NCI-H2107 treated with DMSO at 0.1 percent for 48 hours (cell line): ENCODE results near the gene AGAP1.
A peak's percentile ranks its signal among the peaks of the same experiment; 100 is the strongest.
"Not testable (repeated sequence)": the region's sequence is repeated elsewhere in the genome, so short reads cannot be mapped to it uniquely, and the experiment has no call there.

ENCODE experiments used
- DNase-seq: peaks from one replicate; lab custom pipeline; 2025; ENCODE audit not compliant: unreplicated experiment; lab: John Stamatoyannopoulos, UW

Gene AGAP1

DNA sequence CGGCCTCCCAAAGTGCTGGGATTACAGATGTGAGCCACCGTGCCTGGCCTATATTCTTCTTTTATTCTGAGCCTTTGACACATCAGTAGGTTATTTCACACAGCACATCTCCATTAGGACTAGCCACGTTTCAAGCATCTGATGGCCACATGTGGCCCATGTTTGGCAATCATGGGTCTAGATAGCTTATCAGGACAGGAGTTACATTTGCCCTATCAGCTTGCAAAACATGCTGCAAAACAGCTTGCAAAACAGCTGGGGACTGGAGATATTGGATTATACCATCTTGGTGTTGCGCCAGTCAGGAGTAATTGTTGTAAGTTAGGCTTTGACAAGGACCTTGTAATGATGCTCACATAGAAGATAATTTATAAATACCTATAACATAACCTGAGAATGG lies 579.4 kb downstream of the AGAP1 start:
- no peak for DNase-seq

DNA sequence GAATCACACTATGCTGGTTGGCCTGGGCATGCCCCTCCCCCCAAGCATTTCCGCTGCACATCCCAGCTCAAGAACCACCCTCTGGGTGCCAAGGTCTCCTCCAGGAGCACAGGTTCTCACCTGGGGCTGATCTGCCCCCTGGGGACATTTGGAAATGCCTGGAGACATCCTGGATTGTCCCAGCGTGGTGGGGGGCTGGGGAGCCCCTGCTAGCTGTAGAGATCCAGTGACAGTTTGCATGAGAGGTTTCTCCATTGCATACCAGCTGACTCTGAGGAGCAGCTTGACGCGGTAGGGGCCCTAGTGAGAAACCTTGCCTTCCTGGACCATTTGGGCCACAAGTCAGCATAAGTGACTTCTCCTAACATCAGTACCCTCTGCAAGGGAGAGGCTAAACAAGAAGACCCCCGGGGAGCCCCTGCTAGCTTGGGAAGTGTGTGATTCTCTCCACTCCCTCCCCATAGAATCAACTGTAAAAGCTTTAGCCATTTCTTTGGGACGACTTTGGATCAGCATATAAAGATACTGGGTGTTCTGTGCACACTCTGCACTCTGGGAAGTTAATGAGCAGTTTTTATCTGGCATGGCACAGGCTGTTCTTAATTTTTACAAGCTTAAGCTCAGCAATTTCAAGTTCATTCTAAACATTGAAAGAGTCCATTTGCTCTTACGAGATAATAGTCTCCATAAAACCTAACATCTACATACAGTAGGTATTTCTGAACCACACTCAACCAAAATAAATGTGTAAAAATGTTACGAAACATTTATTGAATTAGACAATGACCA lies 580.2 kb downstream of the AGAP1 start:
- no peak for DNase-seq

DNA sequence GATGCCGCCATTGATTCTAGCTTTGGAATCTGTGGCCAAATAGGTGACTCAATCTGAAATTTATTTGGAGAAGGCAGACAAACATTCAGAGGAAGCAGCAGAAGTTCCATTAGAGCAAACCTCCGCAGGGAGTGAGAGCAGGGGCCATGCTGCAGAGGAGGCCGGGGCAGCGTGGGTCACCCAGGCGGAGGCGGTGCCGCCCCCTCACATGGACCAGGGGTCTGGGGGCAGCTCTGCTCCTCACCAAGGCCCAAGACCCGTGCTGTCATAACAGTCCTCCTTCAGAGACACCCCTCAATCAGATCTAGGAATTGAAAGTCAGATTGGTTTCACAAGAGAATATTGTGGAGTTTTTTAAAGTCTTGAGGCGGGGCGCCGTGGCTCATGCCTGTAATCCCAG lies 582.0 kb downstream of the AGAP1 start:
- DNase-seq = no peak

DNA sequence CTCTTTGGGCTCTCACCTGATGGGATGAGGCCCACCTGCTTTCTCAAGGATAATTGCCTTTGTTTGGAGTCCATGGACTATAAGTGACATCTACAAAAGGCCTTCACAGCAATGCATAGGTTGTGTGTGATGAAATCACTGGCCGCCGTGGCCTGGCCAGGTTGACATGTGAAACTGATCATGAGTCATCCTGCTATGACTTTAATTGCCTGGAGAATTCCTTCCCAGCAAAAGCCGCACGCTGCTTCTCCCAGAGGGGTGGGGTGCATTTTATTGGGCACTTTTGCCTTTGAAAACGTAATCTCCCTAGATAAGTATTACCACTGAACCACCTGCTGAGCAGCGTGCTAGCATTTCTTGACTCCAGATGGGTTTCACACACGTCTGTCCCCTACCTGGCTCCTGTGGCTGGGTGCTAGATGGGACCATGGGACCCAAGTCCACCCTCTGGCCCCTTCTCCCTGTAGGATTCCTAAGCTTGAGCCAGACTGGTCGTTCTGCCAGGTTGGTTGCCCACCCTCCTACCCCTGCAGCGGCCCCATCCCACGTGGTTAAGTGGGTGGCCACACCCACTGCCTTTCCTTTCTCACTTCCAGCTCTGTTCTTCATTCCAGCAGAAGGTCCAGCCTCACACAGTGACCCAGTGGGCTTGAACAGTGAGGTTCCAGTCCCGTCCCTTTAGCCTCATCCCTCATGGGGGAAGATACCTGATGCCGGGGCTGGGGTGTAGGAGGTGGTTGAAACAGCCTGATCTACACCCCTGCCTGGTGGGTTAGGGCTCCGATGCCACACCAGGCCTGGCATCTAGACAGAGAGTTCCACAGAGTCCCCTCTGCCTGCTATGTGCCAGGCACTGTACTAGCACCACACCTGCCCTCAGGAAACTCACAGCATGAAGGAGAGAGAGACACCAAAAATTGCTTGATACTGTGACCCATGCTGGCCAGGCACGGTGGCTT lies 584.7 kb downstream of the AGAP1 start:
- peak; percentile 34 for DNase-seq

DNA sequence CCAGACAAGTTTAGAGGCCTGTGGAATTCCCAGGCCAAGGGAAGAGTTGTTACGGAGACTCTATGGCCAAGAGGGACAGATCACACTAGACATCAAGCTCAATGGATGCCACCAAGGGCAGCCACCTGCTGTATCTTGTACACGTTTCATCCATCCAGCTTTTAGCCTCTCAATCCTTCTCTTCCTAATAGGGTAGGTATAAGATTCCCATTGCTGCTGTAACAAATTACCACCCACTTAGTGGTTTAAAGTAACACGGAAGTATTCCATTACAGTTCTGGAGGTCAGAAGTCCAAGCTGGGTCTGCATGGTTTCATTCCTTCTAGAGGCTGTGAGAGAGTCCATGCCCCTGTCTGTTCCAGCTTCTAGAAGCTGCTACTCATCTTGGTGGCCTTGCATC lies 586.6 kb downstream of the AGAP1 start:
- DNase-seq = no peak

DNA sequence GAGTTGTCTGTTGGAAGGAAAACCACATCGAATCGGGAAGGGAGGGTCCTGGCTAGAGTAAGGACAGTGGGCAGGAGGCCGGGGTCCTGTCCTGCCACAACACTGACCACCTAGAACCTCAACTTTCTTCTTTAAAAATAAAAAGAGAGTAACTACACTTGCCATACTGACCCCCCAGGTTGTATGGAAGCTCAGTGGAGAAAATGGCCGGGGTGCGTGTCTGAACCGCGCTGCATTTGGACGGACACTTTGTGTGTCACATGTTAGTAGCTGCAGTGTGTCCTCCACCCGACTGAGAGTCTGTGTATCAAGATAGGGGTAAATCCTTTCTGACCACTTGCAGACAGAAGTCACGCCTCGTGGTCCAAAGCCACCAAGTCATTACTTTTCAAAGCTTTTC lies 587.3 kb downstream of the AGAP1 start:
- no peak for DNase-seq

DNA sequence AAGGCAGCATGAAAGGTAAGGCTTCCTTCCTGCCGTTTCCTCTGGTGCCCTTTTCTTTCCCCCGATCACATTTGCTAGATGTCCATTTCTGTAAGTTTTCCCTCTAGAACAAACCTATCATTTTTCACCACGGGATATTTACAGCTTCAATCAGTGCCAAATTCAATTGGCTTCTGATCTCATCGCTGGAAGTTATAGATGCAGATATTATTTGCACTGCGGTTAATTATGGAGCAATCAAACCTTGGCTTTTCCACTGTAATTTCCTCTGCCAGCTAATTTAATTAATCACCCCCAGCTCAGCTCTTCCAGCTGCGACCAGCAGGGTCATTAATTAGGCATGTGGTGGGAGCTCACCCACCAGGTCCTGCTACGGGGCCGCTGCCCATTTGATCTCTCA lies 588.2 kb downstream of the AGAP1 start:
- no peak for DNase-seq

DNA sequence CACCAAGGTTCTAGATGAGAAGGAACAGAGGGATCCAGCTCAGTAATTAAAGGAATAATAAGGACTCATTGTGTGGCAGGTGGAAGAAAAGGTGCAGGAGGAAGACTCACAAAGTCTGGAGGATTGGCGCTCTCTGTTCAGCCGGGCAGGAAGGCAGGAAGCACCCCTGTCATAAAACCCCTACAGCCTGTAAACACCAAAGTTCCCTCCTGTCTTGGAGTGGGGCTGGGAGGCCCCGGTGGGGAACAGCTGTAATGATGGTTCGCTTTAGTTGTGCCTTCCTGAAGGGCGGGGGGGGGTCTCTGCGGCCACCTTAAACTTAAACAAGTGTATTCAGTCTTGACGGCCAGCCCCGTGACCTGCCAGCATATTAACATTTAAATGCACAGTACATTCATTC lies 590.1 kb downstream of the AGAP1 start:
- DNase-seq = no peak

DNA sequence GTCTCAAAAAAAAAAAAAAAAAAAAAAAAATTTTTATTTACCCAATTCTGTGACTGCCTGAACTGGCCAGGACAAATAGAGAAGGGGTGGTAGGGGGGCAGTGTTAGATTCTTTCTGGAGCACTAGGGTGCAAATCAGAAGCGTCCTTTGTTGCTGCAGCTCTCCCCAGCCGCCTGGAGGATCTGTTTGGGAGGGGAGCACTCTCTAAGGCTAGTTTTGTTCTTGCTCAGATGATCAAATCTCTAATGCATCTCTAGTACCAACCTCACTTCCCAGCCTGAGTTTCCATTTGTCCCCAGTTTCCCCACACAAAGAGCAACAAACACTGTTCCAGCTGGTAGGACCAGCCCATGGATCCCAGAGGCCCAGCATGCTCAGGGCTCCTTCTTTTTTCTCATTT lies 591.4 kb downstream of the AGAP1 start:
- DNase-seq = no peak

DNA sequence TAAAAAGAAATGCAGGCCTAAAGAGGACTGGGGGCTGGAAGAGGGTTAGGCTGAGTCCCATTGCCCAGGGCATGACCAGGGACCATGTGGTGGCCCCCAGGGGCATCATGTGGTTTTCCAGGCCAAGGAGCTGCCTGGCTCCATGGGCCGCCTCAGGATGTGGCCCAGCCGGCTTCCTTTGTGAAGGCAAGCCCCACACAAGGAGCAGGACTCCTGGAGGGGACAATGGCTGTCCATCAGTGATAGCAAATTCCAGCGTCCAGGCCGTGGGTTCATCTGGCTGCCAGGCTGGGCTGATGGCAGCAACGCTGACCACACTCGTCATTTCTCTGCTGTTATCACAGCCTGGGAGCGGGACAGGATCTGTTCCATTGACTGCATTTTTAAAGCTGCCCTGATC lies 591.8 kb downstream of the AGAP1 start:
- no peak for DNase-seq

DNA sequence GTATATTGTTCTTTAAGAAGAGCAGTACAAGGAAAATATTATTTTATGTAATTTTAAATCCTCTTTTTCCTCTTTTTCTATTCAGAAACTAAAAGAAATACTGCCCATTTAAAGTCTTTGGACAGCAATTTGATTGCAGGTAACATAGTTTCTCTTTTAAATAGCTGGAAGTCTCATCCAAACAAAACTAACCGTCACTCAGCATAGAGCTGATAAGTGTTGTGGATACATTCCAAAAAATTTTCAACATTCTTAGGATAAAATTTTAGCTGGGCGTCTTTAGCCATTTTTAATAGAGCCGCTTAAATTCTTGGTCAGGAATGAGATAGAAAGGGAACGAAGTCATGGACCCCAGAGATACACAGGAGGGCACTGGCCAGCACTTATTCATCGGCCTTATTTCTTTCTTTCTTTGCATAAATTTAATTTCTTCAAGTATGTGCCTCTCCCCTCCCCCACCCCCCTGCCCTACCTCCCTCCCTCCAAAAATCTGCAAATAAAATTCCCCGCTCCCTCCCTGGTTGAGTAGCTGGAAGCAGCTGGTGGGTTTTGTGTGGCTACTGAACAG lies 592.6 kb downstream of the AGAP1 start:
- no peak for DNase-seq

DNA sequence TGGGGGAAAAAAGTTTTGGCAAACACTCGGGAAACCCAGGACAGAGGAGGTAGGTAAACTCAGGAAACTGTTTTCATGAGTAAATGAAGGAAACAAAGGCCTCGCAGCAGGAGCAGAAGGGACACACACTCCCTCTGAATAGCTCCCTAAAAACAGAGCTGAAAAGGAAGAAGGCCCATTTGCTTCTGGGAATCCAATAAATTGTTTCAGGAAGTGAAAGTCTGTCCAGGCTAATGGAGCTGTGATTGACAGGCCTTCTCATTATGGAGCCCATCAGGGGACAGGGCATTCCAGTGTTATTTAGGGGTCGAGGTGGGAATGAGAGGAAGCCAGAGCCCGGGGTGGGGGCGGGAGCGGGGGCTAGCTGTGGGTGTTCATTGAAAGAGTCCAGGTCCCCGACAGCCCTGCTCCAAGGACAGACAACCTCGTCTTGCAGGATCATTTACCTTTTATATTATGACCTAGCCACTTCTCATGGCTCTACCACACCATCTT lies 593.2 kb downstream of the AGAP1 start:
- no peak for DNase-seq

DNA sequence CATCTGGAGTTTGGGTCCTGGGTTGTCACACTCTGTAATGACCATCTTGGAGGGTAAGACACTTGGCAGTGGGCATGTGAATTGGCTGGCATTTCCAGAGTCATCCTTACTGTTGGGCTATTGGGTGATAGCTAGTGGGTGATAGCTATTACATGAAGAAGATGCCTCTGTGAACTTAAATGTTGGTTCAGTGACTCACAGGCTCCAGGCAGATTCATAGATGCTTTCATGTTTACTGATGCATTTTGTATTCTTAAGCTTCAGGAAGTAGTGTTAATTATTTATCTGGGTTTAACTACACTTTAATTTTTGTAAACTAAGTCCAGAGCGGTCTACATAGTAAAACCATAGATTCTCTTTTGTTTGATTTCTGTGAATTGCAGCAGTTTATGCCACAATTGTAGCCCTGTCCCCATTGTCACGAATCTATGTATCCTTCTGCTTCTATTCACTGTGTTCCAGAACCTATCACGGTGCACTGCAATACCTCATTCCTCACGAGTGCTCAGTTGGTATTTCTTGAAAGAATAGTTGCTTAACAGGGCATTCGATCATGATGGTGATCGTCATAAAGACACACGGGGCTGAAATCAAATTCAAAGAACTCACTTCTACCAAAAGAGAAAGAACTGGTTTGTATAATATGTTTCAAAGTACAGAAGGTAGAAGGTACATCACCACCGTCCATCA lies 594.7 kb downstream of the AGAP1 start:
- DNase-seq = no peak

DNA sequence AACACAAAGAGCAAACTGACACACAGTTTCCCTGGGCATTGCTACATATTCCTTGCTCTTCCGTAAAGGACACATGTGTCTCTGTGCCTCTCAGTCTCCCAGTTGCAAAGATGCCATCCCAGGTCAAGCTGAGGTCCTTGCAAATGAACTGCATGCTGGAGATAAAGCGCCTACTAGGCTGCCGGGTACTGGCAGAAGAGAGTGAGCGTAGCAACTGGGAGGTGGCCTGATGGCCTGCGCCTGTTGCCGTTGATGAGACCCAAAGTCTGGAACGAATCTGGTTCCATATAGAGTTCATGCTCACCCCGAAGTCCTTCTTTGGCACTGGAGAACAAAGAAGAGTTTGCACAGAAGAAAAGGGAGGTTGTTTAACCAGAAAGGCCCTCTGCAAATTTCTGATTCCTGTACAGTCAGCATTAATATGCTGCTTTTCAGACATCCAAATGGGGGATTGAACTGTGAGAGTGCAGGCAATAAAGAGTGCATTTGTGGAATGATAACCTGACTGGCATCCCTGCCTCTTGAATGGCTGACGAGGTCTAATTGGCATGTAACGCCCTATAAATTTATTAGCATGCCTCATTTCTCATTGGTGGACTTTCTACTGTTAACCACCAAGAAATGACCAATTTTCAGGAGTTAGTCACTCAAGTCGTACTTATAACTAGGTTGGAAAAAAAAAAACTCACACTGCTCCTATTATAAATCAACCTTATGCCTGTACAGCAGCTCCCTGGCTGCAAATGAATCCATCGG lies 595.6 kb downstream of the AGAP1 start:
- DNase-seq = no peak

DNA sequence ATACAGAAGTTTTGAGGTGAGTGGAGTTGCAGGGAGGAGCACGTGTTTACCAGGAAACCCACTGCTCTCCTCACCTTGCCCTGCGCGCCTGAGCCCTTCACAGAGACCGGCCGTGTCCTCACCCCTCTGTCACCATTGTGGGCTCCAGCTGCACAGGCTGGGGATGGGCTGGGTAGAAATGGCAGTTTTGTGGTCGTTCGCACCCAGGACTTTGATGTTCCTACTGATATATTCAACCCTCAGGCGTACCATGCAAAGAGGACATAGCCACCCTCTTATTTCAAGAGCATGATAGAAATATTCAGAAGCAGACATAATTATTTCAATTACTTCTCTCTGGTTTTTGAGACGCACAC lies 596.2 kb downstream of the AGAP1 start:
- DNase-seq = no peak

DNA sequence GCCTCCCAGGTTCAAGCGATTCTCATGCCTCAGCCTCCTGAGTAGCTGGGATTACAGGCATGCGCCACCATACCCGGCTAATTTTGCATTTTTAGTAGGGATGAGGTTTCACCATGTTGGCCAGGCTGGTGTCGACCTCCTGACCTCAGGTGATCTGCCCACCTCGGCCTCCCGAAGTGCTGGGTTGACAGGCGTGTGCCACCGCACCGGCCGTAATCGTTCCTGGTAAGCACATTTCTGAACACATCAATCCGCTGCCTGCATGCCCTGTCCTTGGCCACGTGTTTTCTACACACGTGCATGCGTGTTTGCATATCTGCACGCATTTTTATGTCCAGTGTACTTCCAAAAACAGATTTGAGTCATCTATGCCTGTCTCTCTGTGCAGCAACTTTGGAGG lies 597.0 kb downstream of the AGAP1 start:
- DNase-seq = not testable (repeated sequence)

DNA sequence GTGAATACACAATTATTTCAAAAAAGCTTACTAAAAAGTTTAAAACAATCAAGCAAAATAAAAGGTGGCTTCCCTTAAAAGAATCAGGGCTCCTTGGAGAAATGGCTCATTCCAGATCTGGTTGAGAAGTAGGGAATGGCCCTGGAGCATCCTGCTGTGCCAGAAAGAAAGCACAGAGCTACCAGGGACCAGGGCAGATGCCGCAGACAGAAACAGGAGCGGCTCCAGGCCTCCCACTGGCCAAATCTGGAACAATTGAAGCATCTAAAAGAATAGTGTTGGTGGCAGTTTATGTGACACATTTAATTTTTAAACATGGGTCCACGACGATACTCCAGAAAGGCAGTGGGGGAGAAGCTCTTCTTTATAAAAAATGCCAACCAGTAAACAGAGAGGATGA lies 598.9 kb downstream of the AGAP1 start:
- DNase-seq = no peak

DNA sequence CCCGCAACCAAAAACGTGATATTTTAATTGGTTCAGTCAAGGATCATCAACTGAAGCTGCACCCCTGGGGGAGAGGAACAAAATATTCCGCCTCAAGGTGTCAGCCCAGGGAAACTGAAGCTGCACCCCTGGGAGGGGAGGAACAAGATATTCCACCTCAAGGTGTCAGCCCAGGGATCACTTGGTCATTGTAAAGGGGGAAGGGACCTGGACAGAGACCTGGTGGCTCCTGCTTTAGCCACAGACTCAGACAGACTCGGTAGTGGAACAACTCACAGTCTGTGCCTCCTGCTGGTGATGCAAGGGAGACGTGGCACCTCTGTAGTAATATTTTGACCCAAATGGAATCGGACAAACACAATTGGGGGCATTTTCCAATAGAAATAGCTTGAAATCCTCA lies 599.3 kb downstream of the AGAP1 start:
- DNase-seq = no peak

DNA sequence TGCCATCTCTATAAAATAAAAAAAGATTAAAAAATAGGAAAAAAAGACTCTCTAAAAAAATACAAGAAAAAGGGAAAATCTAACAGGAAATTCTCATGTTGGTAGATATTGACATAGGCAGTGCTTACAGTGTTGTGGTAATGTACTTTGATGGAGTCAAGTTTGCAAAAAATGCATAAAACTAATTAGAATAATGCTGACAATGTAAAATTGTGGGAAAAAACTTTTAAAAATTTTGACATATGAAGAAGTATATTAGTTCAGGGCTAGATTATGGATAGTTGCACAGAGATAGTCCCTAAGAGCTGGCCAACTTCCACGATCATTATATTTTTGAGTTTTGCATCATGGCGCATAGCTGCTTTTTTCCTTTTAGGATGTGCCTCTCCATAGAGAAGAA lies 601.7 kb downstream of the AGAP1 start:
- DNase-seq = no peak

DNA sequence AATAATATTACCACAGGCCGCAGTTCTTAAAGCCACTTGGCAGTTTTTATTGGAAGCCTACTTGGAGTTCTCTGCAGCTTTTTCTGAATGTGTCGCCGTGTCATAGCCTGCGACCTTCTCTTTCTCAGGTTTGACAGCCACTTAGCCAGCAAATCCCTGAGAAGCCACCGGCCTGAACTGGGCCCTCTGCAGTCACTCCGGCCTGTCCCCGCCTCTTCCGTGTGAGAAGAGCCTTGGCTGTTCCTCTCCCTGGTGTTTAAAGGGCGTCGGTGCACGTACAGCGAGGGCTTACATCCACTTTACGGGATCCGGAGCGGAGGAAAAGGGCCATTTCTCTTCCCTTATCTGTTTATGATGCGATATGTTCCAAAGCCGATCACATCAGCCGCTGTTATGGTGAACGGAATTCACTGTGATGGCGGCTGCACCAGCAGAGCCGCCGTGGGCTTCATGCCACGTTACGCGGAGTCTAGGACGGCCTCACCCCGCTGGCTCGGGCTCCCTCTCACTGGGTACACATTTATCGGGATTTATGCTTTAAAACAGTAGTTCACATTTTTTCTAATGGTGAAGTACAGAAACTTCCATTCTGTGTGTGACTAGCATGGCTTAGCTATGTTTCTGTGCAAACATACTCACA lies 607.6 kb downstream of the AGAP1 start:
- DNase-seq = no peak
